ENCODE measurements around the gene MACO1.

- TF ChIP-seq EZH2 (IDR thresholded peaks at IDR 0.05) (no peak), EZH2phosphoT487 (IDR thresholded peaks at IDR 0.05; ENCODE audit: borderline replicate concordance) (no peak), REST (IDR thresholded peaks at IDR 0.05; ENCODE audit: low read depth) (no peak), POLR2A (IDR thresholded peaks at IDR 0.05; ENCODE audit: borderline replicate concordance, extremely low read depth, insufficient read depth, insufficient read length) (no peak), POLR2AphosphoS5 (IDR thresholded peaks at IDR 0.05; ENCODE audit: low read depth, low read length) (no peak), ZNF274 (IDR thresholded peaks at IDR 0.05; ENCODE audit: low read depth, low read length) (no peak), ATF3 (IDR thresholded peaks at IDR 0.05) (no peak), MAX (IDR thresholded peaks at IDR 0.05) (no peak), SP1 (IDR thresholded peaks at IDR 0.05; ENCODE audit: low read depth) (no peak), JUND (IDR thresholded peaks at IDR 0.05) (no peak), RAD21 (IDR thresholded peaks at IDR 0.05; ENCODE audit: low read depth) (no peak), ZFX (IDR thresholded peaks at IDR 0.05) (no peak)
- TF ChIP-seq, protein P1, sequence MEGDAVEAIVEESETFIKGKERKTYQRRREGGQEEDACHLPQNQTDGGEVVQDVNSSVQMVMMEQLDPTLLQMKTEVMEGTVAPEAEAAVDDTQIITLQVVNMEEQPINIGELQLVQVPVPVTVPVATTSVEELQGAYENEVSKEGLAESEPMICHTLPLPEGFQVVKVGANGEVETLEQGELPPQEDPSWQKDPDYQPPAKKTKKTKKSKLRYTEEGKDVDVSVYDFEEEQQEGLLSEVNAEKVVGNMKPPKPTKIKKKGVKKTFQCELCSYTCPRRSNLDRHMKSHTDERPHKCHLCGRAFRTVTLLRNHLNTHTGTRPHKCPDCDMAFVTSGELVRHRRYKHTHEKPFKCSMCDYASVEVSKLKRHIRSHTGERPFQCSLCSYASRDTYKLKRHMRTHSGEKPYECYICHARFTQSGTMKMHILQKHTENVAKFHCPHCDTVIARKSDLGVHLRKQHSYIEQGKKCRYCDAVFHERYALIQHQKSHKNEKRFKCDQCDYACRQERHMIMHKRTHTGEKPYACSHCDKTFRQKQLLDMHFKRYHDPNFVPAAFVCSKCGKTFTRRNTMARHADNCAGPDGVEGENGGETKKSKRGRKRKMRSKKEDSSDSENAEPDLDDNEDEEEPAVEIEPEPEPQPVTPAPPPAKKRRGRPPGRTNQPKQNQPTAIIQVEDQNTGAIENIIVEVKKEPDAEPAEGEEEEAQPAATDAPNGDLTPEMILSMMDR (IDR thresholded peaks at IDR 0.05 in 2 of 3, conservative IDR thresholded peaks at IDR 0.05 in 1 of 3; ENCODE audit: borderline replicate concordance in 1 of 3, insufficient read depth in 1 of 3, low read depth in 2 of 3, low read length in 2 of 3): no peak
Observed at GRCh38 chr1:25432749-25433388, 2.2 kb downstream of the MACO1 start.
